A549 (cell line): ENCODE measurements around the gene UNC79.

ENCODE experiments used
- CBX2 ChIP-seq: fragments of 200-600 bp; sonication (generic); IDR thresholded peaks from 2 replicates; pipeline ENCODE4 v1.6.1; 2016; ENCODE audit warnings: low read depth, mild to moderate bottlenecking, borderline replicate concordance
- CHD2 ChIP-seq: fragments of 150-350 bp; IDR thresholded peaks from 2 replicates; pipeline ENCODE4 v1.6.1; 2014; ENCODE audit warnings: low read length; ENCODE audit not compliant: partially characterized antibody
- CHD4 ChIP-seq: fragments of 200-600 bp; sonication (generic); IDR thresholded peaks from 2 replicates; pipeline ENCODE4 v1.6.1; 2016; ENCODE audit warnings: antibody characterized with exemption, mild to moderate bottlenecking, borderline replicate concordance
- CTCF ChIP-seq: fragments of >200 bp; sonication (Bioruptor Twin); formaldehyde crosslinking; IDR thresholded peaks from 3 replicates; pipeline ENCODE4 v1.5.1; 2016
- EHMT2 ChIP-seq: fragments of 200-600 bp; sonication (generic); IDR thresholded peaks from 2 replicates; pipeline ENCODE4 v1.6.1; 2016; ENCODE audit warnings: antibody characterized with exemption, low read depth, mild to moderate bottlenecking, moderate library complexity
- EP300 ChIP-seq, 2 experiments: fragments of >200 bp; sonication (Bioruptor Twin); formaldehyde crosslinking; IDR thresholded peaks; 2 replicates in 1 of 2; 3 replicates in 1 of 2; pipeline ENCODE4 v1.6.1; 2016 to 2017
- HOXA7 ChIP-seq: fragments of 250-450 bp; sonication (Bioruptor Pico); IDR thresholded peaks from 2 replicates; pipeline ENCODE4 v1.5.0; 2020; ENCODE audit warnings: mild to moderate bottlenecking, moderate library complexity
- HOXB13 ChIP-seq: fragments of 250-450 bp; sonication (Bioruptor Pico); IDR thresholded peaks from 2 replicates; pipeline ENCODE4 v1.5.0; 2020; ENCODE audit warnings: low read depth, mild to moderate bottlenecking, moderate library complexity
- MAX ChIP-seq: IDR thresholded peaks from 2 replicates; pipeline ENCODE4 v1.6.1; 2012
- MAZ ChIP-seq: fragments of 150-350 bp; IDR thresholded peaks from 2 replicates; pipeline ENCODE4 v1.6.1; 2014; ENCODE audit warnings: antibody characterized with exemption, low read depth, low read length, borderline replicate concordance
- POLR2A ChIP-seq: IDR thresholded peaks from 2 replicates; pipeline ENCODE4 v1.6.1; 2012; ENCODE audit warnings: mild to moderate bottlenecking, low read length
- REST ChIP-seq: fragments of 200-600 bp; sonication (generic); IDR thresholded peaks from 2 replicates; pipeline ENCODE4 v1.6.1; 2016; ENCODE audit warnings: antibody characterized with exemption, mild to moderate bottlenecking, moderate library complexity
- RNF2 ChIP-seq: fragments of 200-600 bp; sonication (generic); IDR thresholded peaks from 2 replicates; pipeline ENCODE4 v1.6.1; 2016; ENCODE audit warnings: low read depth, mild to moderate bottlenecking, antibody characterized with exemption, moderate library complexity, borderline replicate concordance
- TF ChIP-seq, protein P1 (sequence below): IDR thresholded peaks from 2 replicates; pipeline ENCODE4 v1.6.1; 2012

DNA sequence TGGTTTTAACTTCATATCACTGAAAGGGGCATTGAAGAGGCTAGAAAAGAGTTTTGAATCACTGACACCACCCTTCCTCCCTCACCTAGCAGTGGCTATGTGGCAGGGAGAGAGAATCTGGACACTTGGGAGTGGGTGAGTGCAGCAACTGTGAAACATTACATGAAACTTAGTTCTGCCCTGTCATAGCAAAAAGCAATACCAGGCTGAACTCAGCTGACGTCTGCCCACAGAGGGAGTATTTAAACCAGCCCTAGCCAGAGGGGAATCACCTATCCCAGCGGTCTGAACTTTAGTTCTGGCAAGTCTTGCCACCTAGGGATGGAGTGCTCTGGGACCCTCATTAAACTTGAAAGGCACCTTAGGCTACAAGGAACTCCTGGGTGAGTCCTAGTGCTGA, 20.7 kb upstream of the UNC79 start:
- TF ChIP-seq EP300 (IDR thresholded peaks at IDR 0.05) (no peak), CTCF (no peak), RNF2 (no peak), MAX (no peak), CBX2 (no peak), EHMT2 (no peak), REST (no peak), HOXA7 (CRISPR knock-in tag) (no peak), CHD2 (no peak), CHD4 (no peak), HOXB13 (no peak), POLR2A (no peak), MAZ (no peak)
- TF ChIP-seq, protein P1, sequence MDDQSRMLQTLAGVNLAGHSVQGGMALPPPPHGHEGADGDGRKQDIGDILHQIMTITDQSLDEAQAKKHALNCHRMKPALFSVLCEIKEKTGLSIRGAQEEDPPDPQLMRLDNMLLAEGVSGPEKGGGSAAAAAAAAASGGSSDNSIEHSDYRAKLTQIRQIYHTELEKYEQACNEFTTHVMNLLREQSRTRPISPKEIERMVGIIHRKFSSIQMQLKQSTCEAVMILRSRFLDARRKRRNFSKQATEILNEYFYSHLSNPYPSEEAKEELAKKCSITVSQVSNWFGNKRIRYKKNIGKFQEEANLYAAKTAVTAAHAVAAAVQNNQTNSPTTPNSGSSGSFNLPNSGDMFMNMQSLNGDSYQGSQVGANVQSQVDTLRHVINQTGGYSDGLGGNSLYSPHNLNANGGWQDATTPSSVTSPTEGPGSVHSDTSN = no peak
